Liver (tissue), 9 donors: Measurements from ENCODE around the gene KCNQ1. TPM values are rescaled to one million over a fixed set of nuclear protein-coding genes. Genes with fewer than 3 reads are reported as not detected.

Source experiments
- DNase-seq: peaks from one replicate; pipeline ENCODE4 v3.0.0-alpha.2; 2017; ENCODE audit warnings: low spot score
- H3K27ac ChIP-seq, 2 donors: one replicate each; pipeline ENCODE4 v1.7.0; 2013; ENCODE audit warnings: inconsistent platforms in 2 of 2, low read length in 2 of 2, control low read depth in 1 of 2, low read depth in 1 of 2, mild to moderate bottlenecking in 1 of 2
- H3K27me3 ChIP-seq, 4 donors: one replicate each; pipeline versions ENCODE4 v1.6.1 to v1.7.0; 2013; ENCODE audit warnings: low read length in 3 of 4, inconsistent platforms in 1 of 4, mild to moderate bottlenecking in 1 of 4, moderate library complexity in 1 of 4; ENCODE audit not compliant: control insufficient read depth in 4 of 4, insufficient read depth in 4 of 4
- H3K36me3 ChIP-seq, 4 donors: one replicate each; pipeline versions ENCODE4 v1.6.1 to v1.7.0; 2013; ENCODE audit warnings: low read length in 3 of 4, mild to moderate bottlenecking in 3 of 4, low read depth in 1 of 4, moderate library complexity in 1 of 4; ENCODE audit not compliant: control insufficient read depth in 4 of 4, insufficient read depth in 3 of 4
- H3K4me1 ChIP-seq, 4 donors: one replicate each; pipeline versions ENCODE4 v1.6.1 to v1.7.0; 2013; ENCODE audit warnings: low read length in 3 of 4, mild to moderate bottlenecking in 3 of 4, moderate library complexity in 1 of 4; ENCODE audit not compliant: control insufficient read depth in 4 of 4, insufficient read depth in 4 of 4
- H3K4me3 ChIP-seq, 3 donors: one replicate each; pipeline versions ENCODE4 v1.6.1 to v1.7.0; 2013; ENCODE audit warnings: low read length in 3 of 3, control low read depth in 1 of 3, low read depth in 1 of 3, mild to moderate bottlenecking in 1 of 3
- H3K9ac ChIP-seq, 2 donors: one replicate each; pipeline ENCODE4 v1.7.0; 2013; ENCODE audit warnings: low read length in 2 of 2, mild to moderate bottlenecking in 2 of 2, moderate library complexity in 2 of 2, control low read depth in 1 of 2, low read depth in 1 of 2
- H3K9me3 ChIP-seq, 4 donors: one replicate each; pipeline versions ENCODE4 v1.6.1 to v1.7.0; 2013; ENCODE audit warnings: low read length in 3 of 4; ENCODE audit not compliant: control insufficient read depth in 4 of 4
- EGR1 ChIP-seq, 2 donors: IDR thresholded peaks; 2 replicates each; pipeline ENCODE4 v1.6.1; 2016 to 2018; ENCODE audit warnings: antibody characterized with exemption in 2 of 2, low read depth in 2 of 2
- FOXA1 ChIP-seq: IDR thresholded peaks from 2 replicates; pipeline ENCODE4 v1.6.1; 2016; ENCODE audit warnings: antibody characterized with exemption
- GABPA ChIP-seq, 2 donors: IDR thresholded peaks in 1 of 2; conservative IDR thresholded peaks in 1 of 2; 2 replicates each; pipeline ENCODE4 v1.6.1; 2016; ENCODE audit warnings: antibody characterized with exemption in 2 of 2, mild to moderate bottlenecking in 1 of 2, moderate library complexity in 1 of 2
- HNF4G ChIP-seq: IDR thresholded peaks from 2 replicates; pipeline ENCODE4 v1.6.1; 2016; ENCODE audit warnings: antibody characterized with exemption
- RAD21 ChIP-seq, 2 donors: IDR thresholded peaks; 2 replicates each; pipeline ENCODE4 v1.6.1; 2016; ENCODE audit warnings: antibody characterized with exemption in 2 of 2, mild to moderate bottlenecking in 2 of 2
- RXRA ChIP-seq, 2 donors: IDR thresholded peaks; 2 replicates each; pipeline ENCODE4 v1.6.1; 2017 to 2018; ENCODE audit warnings: antibody characterized with exemption in 2 of 2, mild to moderate bottlenecking in 1 of 2
- SP1 ChIP-seq: IDR thresholded peaks from 2 replicates; pipeline ENCODE4 v1.6.1; 2018; ENCODE audit warnings: antibody characterized with exemption, mild to moderate bottlenecking
- TAF1 ChIP-seq: conservative IDR thresholded peaks from 2 replicates; pipeline ENCODE4 v1.6.1; 2016; ENCODE audit warnings: antibody characterized with exemption, mild to moderate bottlenecking
- YY1 ChIP-seq: IDR thresholded peaks from 2 replicates; pipeline ENCODE4 v1.6.1; 2016; ENCODE audit warnings: antibody characterized with exemption, mild to moderate bottlenecking
- WGBS: extraction: QIAGEN DNeasy Blood & Tissue Kit; methylation state at CpG from one replicate; pipeline ENCODE4 v1.1.7; 2013; 5-methylcytosine and 5-hydroxymethylcytosine counted together
- polyA plus RNA-seq, 2 donors: library from polyadenylated mRNA; stranded (reverse) in 1 of 2; unstranded in 1 of 2; fragments of 200-250 nt in 1 of 2; fragments of >200 nt in 1 of 2; fragmentation: Nextera tagmentation in 1 of 2; extraction: Ambion mirVana in 1 of 2; gene quantifications; one replicate each; pipeline versions ENCODE4 v1.2.1 to v1.2.3, GENCODE V29; 2013 to 2015
- total RNA-seq, 2 donors: library from RNA; depleted of rRNA; stranded (reverse); fragments of >200 nt; gene quantifications; one replicate each; pipeline ENCODE4 v1.2.3, GENCODE V29; 2014
- TF ChIP-seq, protein P1 (sequence below): IDR thresholded peaks from 2 replicates; pipeline ENCODE4 v1.6.1; 2016; ENCODE audit warnings: antibody characterized with exemption
- TF ChIP-seq, protein P2 (sequence below): IDR thresholded peaks from 2 replicates; pipeline ENCODE4 v1.6.1; 2016; ENCODE audit warnings: antibody characterized with exemption, mild to moderate bottlenecking
- TF ChIP-seq, protein P3 (sequence below): IDR thresholded peaks from 2 replicates; pipeline ENCODE4 v1.6.1; 2016; ENCODE audit warnings: antibody characterized with exemption
- TF ChIP-seq, protein P4 (sequence below): IDR thresholded peaks from 2 replicates; pipeline ENCODE4 v1.6.1; 2016; ENCODE audit warnings: antibody characterized with exemption
- TF ChIP-seq, protein P5 (sequence below): fragments of 150-350 bp; IDR thresholded peaks from 2 replicates; pipeline ENCODE4 v1.5.1; 2017; ENCODE audit warnings: improper control_type of control experiment, low read depth, low read length; ENCODE audit not compliant: missing input control
- donor health status: healthy.
- donor health status: healthy.
- donor health status: healthy.
- donor health status: healthy.
- donor health status: healthy.

KCNQ1 gene
- total and polyA plus RNA-seq, 4 donors = 0.31 to 2.2 (median 1.5) TPM

DNA sequence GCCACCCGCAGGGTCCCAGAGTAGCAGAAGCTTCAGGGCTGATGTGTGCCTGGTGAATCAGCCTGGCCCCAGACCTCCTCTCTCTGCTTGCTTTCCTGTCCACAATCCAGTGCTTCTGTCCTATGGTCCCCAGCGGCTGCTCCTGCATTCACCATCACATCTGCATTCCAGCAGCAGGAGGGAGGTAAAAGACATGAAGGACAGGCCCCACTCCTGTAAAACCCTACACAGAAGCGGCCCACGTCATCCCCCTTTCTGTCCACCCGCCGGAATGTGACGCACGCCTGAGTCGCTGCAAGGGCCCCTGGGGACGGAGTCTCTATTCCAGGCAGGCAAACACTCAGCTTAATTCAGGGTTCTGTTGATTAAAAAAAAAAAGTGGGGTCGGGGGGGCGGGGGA is 382.4 kb downstream of the KCNQ1 start:
- DNase-seq = no peak
- 92% methylated on average over 12 of the region's 12 CpGs for WGBS

DNA sequence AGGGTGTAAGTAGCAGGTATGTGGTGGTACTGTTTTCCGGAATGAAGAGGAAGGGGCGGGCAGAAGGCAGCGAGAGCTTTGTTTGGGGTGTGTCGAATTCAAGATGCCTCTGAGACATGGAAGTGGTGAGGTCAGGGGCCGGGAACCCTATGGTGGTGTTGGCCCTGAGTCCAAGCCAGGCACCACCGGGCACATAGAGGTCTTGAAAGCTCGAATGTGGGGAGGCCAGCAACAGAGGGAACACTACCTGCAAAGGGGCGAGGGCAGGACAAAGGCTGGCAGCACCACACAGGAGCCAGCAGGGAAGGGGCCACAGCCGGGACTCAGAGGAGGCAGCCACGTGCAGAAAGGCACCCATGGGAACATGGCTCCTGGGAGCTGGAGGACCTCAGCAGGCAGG is 383.0 kb downstream of the KCNQ1 start:
- no peak for DNase-seq
- no peak overlapping the region for H3K27ac ChIP-seq

More for the DNA sequence above, 382.4 kb downstream of the KCNQ1 start:
- Histone ChIP-seq H3K9ac (no peak overlapping the region), H3K4me1 (peaks cover 0 to 2% (median 0%) of the 10 kb centered on the region in 4 donors), H3K27me3 (no peaks in the 10 kb centered on the region), H3K36me3 (no peaks in the 10 kb centered on the region), H3K27ac (no peak overlapping the region), H3K9me3 (peaks cover 5 to 18% (median 8%) of the 10 kb centered on the region in 4 donors), H3K4me3 (no peak overlapping the region)
- no peak for TF ChIP-seq TAF1
- TF ChIP-seq HNF4G = no peak
- TF ChIP-seq, protein P1, sequence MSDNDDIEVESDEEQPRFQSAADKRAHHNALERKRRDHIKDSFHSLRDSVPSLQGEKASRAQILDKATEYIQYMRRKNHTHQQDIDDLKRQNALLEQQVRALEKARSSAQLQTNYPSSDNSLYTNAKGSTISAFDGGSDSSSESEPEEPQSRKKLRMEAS = no peak
- TF ChIP-seq, protein P2, sequence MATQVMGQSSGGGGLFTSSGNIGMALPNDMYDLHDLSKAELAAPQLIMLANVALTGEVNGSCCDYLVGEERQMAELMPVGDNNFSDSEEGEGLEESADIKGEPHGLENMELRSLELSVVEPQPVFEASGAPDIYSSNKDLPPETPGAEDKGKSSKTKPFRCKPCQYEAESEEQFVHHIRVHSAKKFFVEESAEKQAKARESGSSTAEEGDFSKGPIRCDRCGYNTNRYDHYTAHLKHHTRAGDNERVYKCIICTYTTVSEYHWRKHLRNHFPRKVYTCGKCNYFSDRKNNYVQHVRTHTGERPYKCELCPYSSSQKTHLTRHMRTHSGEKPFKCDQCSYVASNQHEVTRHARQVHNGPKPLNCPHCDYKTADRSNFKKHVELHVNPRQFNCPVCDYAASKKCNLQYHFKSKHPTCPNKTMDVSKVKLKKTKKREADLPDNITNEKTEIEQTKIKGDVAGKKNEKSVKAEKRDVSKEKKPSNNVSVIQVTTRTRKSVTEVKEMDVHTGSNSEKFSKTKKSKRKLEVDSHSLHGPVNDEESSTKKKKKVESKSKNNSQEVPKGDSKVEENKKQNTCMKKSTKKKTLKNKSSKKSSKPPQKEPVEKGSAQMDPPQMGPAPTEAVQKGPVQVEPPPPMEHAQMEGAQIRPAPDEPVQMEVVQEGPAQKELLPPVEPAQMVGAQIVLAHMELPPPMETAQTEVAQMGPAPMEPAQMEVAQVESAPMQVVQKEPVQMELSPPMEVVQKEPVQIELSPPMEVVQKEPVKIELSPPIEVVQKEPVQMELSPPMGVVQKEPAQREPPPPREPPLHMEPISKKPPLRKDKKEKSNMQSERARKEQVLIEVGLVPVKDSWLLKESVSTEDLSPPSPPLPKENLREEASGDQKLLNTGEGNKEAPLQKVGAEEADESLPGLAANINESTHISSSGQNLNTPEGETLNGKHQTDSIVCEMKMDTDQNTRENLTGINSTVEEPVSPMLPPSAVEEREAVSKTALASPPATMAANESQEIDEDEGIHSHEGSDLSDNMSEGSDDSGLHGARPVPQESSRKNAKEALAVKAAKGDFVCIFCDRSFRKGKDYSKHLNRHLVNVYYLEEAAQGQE = no peak
- TF ChIP-seq, protein P3, sequence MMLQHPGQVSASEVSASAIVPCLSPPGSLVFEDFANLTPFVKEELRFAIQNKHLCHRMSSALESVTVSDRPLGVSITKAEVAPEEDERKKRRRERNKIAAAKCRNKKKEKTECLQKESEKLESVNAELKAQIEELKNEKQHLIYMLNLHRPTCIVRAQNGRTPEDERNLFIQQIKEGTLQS = no peak
- no peak for TF ChIP-seq RXRA (IDR thresholded peaks at IDR 0.05)
- no peak for TF ChIP-seq YY1
- no peak for TF ChIP-seq GABPA (IDR thresholded peaks at IDR 0.05 in 1 of 2, conservative IDR thresholded peaks at IDR 0.05 in 1 of 2)
- TF ChIP-seq RAD21 (IDR thresholded peaks at IDR 0.05) = no peak
- TF ChIP-seq, protein P4, sequence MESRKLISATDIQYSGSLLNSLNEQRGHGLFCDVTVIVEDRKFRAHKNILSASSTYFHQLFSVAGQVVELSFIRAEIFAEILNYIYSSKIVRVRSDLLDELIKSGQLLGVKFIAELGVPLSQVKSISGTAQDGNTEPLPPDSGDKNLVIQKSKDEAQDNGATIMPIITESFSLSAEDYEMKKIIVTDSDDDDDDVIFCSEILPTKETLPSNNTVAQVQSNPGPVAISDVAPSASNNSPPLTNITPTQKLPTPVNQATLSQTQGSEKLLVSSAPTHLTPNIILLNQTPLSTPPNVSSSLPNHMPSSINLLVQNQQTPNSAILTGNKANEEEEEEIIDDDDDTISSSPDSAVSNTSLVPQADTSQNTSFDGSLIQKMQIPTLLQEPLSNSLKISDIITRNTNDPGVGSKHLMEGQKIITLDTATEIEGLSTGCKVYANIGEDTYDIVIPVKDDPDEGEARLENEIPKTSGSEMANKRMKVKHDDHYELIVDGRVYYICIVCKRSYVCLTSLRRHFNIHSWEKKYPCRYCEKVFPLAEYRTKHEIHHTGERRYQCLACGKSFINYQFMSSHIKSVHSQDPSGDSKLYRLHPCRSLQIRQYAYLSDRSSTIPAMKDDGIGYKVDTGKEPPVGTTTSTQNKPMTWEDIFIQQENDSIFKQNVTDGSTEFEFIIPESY = no peak
- no peak for TF ChIP-seq FOXA1
- no peak for TF ChIP-seq EGR1 (IDR thresholded peaks at IDR 0.05; ENCODE audit: low read depth in 2 of 2)

More for the DNA sequence above, 383.0 kb downstream of the KCNQ1 start:
- H3K4me3 ChIP-seq = no peak overlapping the region
- TF ChIP-seq GABPA (IDR thresholded peaks at IDR 0.05 in 1 of 2, conservative IDR thresholded peaks at IDR 0.05 in 1 of 2) (no peak), YY1 (no peak), SP1 (no peak)
- TF ChIP-seq, protein P5, sequence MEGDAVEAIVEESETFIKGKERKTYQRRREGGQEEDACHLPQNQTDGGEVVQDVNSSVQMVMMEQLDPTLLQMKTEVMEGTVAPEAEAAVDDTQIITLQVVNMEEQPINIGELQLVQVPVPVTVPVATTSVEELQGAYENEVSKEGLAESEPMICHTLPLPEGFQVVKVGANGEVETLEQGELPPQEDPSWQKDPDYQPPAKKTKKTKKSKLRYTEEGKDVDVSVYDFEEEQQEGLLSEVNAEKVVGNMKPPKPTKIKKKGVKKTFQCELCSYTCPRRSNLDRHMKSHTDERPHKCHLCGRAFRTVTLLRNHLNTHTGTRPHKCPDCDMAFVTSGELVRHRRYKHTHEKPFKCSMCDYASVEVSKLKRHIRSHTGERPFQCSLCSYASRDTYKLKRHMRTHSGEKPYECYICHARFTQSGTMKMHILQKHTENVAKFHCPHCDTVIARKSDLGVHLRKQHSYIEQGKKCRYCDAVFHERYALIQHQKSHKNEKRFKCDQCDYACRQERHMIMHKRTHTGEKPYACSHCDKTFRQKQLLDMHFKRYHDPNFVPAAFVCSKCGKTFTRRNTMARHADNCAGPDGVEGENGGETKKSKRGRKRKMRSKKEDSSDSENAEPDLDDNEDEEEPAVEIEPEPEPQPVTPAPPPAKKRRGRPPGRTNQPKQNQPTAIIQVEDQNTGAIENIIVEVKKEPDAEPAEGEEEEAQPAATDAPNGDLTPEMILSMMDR = no peak
- TF ChIP-seq, protein P4 = no peak
- TF ChIP-seq, protein P1 = no peak
- peaks cover 3 to 18% (median 7%) of the 10 kb centered on the region in 4 donors for H3K9me3 ChIP-seq
- WGBS = 81% methylated on average over 10 of the region's 10 CpGs
- no peaks in the 10 kb centered on the region for H3K36me3 ChIP-seq
- no peaks in the 10 kb centered on the region for H3K27me3 ChIP-seq
- H3K4me1 ChIP-seq = peaks cover 0 to 2% (median 0%) of the 10 kb centered on the region in 4 donors
- no peak overlapping the region for H3K9ac ChIP-seq
